Suppressor macrophage treated with lipopolysaccharide for 4 hours (primary cell): ENCODE measurements around the gene KCNQ2.

ENCODE experiments used
- DNase-seq: peaks from one replicate; pipeline ENCODE4 v3.0.0-alpha.2; 2020

Gene KCNQ2

GRCh38 chr20:63413323-63413722 is 59.1 kb downstream of the KCNQ2 start:
- DNase-seq = no peak

DNA sequence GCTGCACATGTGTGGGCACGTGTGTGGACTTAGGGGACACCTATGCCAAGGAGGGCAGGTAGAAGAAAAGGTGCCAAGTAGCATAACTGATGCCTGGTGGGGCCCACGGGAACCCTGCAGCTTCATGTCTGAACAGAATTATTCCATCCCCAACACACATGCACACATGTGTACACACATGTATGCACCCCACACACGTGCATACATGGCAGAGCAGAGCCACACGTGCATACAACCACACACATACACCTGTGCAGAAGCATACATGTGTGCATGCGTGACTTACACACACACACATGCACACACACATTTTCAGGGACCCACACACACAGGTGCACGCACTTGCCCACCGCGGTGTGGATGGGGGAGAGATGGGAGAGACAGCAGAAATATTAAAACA is 59.6 kb downstream of the KCNQ2 start:
- DNase-seq = no peak

GRCh38 chr20:63411898-63412631 is 60.4 kb downstream of the KCNQ2 start:
- DNase-seq = no peak

- DNase-seq = no peak
Measured at GRCh38 chr20:63411151-63411897, 61.1 kb downstream of the KCNQ2 start.

DNA sequence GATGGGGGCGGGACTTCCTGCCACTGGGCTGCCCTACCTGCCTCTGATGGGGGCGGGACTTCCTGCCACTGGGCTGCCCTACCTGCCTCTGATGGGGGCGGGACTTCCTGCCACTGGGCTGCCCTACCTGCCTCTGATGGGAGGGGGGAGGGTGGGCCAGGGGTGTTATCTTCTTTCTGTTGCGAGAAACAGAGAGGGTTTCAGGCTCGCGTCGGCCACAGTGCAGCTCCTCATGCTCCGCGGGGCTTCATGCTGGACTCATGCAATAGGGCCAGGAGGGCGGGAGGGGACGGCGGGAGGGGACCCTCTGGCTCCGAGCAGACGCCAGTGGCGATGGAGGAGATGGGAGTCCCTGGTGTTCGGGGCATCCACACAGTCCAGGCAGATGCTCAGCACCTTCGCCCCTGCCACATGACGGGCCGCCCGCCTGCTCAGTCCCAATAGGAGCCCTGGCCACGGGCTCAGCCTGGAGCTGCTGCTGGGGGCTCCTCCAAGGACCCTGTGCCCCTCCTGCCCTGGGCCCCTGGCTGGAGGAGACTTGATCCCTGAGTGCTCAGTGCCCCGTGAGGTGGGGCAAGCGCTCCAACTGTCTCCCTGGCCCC is 62.5 kb downstream of the KCNQ2 start:
- no peak for DNase-seq

- no peak for DNase-seq
Measured at GRCh38 chr20:63409066-63409833, 63.2 kb downstream of the KCNQ2 start.

DNA sequence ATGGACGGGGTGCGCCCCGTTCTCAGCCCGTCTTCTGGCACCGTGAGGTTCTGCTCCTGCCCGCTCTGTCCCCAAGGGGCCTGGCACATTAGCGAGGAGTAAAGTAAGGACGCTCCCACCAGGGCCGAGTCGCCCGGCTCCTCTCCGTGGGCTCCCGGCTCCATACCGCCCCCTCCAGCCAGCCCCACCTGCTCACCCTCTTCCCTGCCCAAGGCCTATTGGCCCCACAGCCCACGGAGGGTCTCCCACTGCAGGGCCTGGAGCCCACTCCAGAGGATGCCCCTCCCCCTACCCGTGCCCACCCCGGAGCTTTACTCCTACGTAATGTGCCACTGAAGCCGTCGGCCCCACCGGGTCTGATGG is 63.8 kb downstream of the KCNQ2 start:
- DNase-seq = no peak

DNA sequence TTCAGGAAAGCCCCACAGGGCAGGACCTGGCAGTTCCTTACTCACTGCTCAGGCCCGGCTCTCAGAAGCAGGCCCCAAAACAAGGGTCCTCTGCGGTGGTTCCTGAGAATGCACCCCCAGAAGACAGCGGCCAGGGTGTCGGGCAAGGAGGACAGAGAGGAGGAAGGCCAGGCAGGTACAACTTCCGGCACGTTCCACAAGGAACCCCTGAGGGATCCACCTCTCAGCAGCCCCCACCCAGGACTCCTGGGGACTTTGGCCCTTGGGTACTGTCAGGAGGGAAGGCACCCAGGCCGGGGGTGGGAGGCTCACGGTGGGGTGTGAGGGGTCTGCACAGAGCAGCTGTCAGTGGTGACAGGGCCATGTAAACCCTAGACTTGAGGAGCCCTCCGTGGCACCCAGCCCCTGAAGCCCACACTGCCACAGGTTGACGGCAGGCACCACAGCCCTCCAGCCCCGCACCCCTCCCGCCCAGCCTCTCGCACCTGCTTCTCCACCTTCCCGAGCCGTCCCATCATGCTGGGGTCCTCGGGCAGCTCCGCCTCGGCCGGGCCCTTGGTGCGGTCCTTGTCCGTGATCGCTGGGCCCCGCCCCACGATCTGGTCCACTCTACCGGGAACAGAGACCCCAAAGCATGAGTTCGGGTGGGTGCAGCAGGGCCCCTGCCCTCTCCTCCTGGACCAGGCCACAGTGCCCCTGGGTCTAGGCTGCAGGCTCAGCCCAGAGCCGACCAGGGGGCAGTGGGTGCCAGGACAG is 64.3 kb downstream of the KCNQ2 start:
- DNase-seq = no peak

- DNase-seq = no peak
Measured at GRCh38 chr20:63406617-63407245, 65.7 kb downstream of the KCNQ2 start.

- DNase-seq = no peak
Measured at GRCh38 chr20:63406011-63406410, 66.4 kb downstream of the KCNQ2 start.

- DNase-seq = no peak
Measured at GRCh38 chr20:63405102-63405730, 67.2 kb downstream of the KCNQ2 start.

DNA sequence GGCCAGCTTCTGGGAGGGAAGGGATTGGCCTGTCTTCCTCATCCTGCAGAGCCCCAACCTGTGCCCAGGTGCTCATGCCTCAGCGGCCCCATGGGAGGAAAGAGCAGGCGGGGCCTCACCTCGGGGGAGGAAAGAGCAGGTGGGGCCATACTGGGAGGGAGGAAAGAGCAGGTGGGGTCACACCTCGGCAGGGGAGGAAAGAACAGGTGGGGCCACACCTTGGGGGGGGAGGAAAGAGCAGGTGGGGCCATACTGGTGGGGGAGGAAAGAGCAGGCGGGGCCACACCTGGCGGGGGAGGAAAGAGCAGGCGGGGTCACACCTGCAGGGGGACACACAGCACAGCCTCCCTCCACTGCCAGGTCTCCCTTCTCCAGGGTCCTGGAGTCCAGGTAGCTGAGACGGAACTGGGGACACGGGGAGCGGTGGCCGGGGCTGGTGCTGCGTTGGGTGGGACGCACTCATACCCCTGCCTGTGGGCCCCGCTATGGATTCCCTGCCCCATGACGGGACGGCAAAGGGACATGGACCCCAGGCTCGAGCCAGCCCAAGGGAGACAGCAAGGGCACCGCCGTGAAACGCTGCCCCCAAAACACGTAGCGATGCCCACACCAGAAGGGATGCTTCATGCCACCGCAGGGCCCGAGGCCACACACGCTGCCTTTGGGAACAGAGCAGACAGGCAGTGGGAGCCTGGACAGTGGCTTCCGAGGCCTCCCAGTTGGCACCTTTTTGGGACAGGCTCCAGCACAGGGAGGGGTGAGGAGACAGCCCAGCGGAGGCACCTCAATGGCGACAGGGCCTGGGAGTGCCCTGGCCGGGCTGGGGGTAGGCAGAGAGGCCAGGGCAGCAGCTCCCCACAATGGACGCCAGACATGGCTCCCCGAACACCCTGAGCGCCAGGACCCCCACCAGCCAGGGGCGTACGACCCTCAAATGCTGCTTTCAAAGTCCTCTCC is 68.0 kb downstream of the KCNQ2 start:
- no peak for DNase-seq

GRCh38 chr20:63403403-63404105 is 68.9 kb downstream of the KCNQ2 start:
- DNase-seq = no peak

- DNase-seq = no peak
Measured at GRCh38 chr20:63402860-63403220, 69.6 kb downstream of the KCNQ2 start.

- DNase-seq = no peak
Measured at GRCh38 chr20:63402181-63402859, 70.1 kb downstream of the KCNQ2 start.

- no peak for DNase-seq
Measured at GRCh38 chr20:63401384-63402110, 70.9 kb downstream of the KCNQ2 start.

DNA sequence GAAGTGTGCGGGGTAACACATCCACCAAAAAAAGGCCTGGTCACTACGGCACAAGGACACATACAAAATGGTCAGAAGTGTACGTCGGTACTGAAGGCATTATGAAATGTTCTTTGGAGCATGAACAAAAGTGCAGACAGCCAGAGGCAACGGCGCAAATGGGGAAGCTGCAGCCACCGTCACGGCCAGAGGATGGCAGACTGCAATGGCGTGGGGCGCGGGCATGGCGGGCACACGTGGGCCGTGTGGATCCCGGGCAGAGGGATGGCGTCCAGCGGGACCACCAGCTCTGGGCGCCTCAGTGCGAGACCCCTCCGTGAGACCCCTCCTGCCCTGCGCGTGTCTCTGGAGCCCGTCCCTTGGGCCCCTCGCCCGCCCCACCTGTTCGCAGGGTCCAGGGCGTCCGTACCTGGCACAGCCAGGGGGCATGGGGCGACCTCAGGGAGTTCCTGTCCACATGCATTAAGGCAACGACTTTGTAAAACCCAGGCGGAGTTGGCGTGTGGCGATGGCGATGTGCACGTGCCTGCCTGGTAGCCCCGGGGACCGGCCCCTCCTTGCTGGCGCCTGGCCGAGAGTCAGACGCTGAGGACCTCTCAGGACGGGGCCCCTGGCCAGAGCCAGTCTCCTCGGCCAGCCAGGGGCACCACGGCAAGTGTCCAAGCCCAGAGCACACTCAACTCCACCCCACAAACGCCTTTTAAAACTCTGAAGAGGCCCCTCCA is 71.8 kb downstream of the KCNQ2 start:
- DNase-seq = no peak
